HG03039 (cell line): ENCODE results near the gene C5orf15.
"Not testable (repeated sequence)": the region's sequence is repeated elsewhere in the genome, so short reads cannot be mapped to it uniquely, and the experiment has no call there.

Source experiments
- ATAC-seq: cut with Tn5 transposase; IDR thresholded peaks from one replicate; pipeline ENCODE4 v1.9.1; 2021; ENCODE audit warnings: mild to moderate bottlenecking, moderate library complexity; ENCODE audit not compliant: unreplicated experiment

The C5orf15 gene

DNA sequence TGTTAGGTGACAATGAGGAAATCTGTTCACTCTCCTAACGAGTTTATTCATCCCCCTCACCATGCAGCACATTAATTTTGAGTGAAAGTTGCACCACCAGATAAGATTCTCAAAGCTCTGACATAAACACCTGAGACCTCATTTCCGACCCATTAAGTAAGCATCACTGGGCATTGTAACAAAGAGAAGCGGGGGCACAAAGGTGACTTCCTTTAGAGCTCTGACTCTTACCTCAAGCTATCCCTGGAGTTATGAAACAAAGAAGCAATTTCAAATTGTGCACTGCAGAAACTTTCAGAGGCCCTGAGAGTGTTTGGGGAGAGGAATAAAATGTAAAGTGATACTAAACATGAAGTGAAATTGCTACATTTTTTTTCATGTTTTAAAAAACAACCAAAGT lies 29.5 kb downstream of the C5orf15 start:
- no peak for ATAC-seq

DNA sequence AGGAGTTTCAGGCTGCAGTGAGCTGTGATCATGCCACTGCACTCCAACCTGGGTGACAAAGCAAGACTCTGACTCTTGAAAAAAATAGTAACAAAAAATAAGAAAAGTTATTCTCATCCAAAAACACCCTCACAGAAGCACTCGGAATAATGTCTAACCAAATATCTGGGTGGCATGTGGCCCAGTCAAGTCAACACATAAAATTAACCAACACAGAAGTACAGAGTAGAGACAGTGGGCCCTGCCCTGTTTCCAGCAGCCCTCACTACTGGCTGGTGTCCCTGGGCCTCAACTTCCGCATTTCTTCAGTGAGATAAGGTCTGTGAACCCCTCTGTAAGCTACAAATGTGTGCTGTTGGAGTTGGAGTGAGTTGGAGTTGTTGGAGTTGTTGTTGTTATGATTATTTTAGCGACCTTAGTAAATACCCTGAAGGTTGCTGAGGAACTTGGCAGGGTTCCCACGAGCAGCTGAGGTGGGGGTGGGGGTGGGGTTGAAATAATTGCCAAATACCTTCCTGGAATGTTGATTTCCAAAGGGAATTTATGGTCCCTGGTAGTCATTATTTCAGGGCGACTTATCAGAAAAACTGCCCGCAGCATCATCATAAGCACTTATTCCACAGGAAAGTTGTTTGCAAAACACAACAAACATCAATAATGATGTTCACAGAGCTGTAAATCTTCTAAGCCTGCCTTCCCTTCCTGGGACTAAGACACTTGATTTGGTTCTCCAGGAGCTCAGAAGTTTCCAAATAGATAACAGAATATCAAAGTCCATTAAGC lies 30.2 kb downstream of the C5orf15 start:
- no peak for ATAC-seq

GRCh38 chr5:133937628-133938027 lies 30.8 kb downstream of the C5orf15 start:
- ATAC-seq: not testable (repeated sequence)

- ATAC-seq: no peak
Observed at GRCh38 chr5:133936651-133937015, 31.8 kb downstream of the C5orf15 start.

DNA sequence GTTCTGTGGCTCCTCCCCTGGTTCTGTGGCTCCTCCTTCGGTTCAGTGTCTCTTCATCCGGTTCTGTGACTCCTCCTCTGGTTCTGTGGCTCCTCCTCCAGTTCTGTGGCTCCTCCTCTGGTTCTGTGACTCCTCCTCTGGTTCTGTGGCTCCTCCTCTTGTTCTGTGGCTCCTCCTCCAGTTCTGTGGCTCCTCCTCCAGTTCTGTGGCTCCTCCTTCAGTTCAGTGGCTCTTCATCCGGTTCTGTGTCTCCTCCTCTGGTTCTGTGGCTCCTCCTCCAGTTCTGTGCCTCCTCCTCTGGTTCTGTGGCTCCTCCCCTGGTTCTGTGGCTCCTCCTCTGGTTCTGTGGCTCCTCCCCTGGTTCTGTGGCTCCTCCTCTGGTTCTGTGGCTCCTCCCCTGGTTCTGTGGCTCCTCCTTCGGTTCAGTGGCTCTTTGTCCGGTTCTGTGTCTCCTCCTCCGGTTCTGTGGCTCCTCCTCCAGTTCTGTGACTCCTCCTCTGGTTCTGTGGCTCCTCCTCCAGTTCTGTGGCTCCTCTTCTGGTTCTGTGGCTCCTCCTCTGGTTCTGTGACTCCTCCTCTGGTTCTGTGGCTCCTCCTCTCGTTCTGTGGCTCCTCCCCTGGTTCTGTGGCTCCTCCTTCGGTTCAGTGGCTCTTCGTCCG lies 32.3 kb downstream of the C5orf15 start:
- ATAC-seq: not testable (repeated sequence)

GRCh38 chr5:133935667-133935940 lies 32.8 kb downstream of the C5orf15 start:
- ATAC-seq: no peak

DNA sequence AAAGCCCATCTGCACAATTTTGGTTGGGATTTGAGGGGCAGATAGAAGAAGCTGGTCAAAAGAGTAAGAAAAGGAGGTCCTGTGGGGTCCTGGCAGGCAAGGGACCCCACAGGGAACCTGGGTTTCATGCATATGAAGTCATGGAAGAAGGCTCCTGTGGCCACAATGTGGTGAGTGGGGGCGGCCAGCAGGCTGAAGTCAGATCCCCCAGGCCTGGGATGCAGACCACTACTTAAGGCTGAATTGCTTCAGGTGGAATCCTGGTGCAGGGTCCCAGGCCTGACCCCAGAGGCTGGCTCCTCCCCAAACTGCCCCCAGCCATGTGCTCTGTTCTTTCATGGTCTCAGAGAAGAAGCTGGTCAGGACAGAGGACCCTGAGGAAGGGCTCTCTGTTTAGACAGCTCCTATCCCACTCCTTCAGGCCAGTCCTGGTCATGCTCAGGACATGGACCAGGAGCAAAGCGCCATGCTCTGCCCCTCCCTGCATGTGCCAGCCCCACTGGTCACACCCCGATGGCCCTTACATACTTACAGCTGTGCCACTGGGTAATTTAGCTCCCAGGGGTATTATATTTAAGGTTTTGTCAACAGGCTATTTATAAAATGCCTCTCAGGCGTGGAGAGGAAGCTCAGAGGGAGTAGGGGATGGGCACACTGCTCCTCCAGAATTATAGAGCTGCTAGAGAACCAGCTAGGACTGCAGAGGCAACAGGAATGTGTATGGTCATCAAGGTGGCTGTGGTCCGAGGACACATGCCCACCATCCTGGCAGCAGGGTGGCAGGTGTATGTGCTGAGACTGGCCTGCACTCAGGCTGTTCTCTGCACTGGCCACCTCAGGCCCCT lies 33.4 kb downstream of the C5orf15 start:
- no peak for ATAC-seq

DNA sequence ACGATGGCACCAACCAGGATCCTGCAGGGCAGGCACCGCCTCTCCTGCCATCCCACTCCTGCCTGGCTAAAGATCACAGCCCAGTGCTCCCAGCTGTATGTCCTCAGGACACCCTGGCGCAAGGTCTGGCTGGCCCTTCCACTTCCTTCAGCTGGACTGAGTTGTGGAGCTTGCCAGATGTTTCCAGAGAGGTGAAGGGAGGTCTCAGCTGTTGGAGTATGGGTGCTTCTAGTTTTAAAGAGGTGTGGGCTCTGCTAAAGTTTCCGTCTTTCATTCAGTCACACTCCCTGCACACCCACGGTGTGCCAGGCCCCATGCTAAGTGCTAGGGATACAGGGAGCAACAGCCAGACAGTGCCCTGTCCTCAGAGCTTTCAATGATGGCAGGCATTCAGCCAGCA lies 34.1 kb downstream of the C5orf15 start:
- ATAC-seq: no peak

- no peak for ATAC-seq
Observed at GRCh38 chr5:133933670-133934295, 34.6 kb downstream of the C5orf15 start.

DNA sequence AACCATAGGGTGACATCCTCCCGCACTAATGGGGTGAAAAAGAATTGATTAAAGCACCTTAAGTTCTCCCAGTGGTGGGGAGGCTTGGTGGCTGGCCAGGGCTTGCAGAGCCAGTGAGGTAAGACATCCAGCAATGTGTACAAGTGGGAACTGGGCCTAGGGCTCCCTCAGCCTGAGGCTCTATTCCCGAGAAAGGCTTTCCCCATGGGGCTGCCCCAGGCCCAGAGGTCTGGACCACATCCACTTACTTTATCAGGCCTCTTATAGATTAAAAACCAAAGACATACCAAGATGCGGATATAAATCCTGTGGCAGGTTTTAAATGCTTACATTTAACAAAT lies 35.3 kb downstream of the C5orf15 start:
- ATAC-seq: no peak

DNA sequence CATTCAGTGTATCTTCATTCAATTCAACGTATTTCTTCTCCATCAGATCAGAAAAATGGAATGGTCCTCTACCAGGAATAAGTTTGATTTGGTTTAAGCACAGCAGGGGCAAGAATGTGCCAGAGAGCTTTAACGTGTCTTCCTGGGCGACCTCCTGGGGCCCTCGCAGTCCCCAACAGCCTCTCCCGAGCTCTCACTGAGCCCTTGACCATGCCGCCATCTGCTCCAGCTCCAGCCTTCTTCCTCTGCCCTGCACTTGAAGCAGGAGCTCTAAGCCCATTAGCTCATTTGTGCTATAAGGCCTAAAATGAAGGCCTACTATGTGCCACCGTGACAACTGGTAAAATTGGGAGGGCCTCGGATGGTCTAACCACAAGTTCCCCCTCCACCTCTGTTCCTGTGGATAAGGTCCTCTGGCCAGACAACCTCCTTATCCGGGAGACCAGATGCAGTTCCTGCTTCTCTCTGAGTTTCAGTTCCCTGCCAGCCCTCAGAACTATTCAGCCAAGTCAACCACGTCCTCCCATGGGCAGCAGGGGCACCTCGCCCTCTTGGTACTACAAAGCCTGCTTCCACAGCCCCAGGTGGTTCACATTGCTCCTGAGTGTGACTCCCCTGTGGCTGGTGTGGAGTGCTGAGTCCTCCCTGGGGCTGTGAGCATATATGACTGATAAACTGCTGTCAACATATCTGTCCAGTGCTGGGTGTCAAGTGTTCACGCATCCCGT lies 35.8 kb downstream of the C5orf15 start:
- ATAC-seq: no peak

- no peak for ATAC-seq
Observed at GRCh38 chr5:133931546-133931945, 36.9 kb downstream of the C5orf15 start.

DNA sequence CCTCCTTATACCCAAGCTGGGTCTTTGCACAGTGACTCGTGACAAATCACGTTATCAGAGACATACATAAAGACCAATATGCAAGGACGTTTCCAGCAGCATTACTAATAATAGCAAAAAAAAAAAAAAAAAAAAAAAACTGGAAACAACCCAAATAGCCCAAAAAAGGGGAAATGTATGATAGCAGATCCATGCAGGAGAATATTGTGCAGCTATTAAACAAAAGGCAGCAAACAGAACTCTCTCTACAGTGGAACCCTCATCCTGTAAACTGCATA lies 37.7 kb downstream of the C5orf15 start:
- ATAC-seq: no peak

- ATAC-seq: no peak
Observed at GRCh38 chr5:133930061-133930812, 38.2 kb downstream of the C5orf15 start.

DNA sequence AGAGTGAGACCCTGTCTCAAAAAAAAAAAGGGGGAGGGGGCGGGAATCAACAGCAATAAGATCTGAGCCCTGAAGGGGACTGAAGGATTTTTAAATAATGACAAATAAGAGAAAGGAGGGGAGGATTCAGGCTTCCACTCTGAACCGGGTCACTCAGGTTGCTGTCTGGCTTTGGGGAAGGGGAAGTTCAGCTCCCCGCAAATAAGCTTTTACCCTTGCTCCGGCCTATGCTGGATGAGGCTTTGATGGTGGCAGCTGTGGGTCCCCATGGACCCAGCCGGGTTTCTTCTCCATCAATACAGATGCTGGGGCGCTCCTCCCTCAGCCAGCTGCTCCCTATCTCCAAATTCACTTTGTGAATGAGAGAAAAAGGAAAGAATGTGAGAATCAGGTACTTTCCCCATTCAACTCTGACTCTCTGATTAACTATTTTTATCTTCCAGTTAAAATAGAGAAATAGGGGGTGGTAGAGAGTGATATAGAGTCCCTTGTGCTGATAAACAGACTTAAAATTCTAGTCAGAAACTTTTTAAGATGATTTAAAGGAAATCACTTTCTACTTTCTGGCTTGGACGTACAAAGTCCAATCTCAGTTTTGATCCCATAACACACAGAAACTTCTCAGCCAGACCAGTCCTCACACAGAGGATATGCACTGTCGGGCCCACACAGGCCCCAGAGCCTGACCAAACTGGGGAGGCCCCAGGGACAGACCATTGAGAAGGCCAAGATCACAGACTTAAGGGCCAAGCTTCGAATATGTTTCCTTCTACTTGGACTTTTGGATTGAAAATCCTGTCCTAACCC lies 39.6 kb downstream of the C5orf15 start:
- ATAC-seq: no peak

- no peak for ATAC-seq
Observed at GRCh38 chr5:133927300-133928180, 40.9 kb downstream of the C5orf15 start.

DNA sequence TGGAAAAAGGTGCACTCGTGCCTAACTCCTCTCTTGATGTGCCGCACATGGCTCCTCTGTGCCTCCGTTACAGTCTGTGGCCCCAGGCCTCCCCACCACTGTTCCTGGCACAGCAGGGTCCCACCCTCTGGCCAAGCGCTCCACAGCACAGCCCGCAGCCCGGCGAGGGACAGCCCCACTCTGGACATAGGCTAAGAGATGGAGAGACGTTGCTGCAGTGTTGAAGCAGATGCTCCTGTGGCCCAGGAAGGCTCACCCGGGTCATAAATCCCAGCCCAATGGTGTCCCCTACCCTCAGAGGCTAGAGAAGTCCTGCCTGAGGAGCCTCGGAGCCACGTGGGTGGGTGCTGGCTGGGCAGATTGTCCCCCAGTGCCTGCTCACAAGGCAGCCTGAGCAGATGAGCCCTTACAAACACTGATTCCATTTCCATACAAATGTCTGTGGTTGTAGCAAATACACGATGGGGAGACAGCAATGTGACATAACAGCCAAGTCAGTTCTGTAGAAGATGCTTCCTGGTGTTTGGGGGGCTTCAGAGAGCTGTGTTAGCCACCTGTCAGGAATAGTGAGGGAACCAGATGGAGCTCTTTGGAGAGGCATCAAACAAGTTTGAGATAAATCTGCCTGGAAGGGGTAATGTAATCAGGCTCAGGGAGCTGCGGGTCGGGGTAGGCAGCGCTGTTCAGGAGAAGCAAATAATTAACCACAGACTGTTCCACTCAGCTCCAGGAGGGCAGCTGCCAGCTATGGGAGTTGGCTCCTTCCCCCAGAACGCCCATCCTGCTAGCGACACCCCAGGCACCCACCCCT lies 41.7 kb downstream of the C5orf15 start:
- ATAC-seq: no peak
